ENCODE data around the gene IRS2.

DNA sequence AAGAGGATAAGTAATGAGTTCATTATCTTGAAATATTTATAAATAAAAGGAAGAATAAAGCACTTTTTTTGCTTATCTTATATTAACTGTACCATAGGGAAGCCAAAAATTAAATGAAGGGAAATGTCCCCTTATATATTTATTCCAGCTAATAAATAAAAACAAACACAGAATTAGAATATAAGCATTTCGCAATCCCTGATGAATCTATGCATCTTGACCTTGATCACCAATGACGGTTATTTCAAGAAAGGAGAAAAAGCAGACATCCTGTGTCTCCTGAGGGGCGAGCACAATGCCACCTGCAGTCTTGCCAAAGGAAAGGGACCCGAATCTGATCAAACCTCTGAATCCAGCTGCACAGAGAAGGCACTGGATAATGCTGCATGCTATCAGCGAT is 29.3 kb upstream of the IRS2 start:
- TF ChIP-seq, protein P1, sequence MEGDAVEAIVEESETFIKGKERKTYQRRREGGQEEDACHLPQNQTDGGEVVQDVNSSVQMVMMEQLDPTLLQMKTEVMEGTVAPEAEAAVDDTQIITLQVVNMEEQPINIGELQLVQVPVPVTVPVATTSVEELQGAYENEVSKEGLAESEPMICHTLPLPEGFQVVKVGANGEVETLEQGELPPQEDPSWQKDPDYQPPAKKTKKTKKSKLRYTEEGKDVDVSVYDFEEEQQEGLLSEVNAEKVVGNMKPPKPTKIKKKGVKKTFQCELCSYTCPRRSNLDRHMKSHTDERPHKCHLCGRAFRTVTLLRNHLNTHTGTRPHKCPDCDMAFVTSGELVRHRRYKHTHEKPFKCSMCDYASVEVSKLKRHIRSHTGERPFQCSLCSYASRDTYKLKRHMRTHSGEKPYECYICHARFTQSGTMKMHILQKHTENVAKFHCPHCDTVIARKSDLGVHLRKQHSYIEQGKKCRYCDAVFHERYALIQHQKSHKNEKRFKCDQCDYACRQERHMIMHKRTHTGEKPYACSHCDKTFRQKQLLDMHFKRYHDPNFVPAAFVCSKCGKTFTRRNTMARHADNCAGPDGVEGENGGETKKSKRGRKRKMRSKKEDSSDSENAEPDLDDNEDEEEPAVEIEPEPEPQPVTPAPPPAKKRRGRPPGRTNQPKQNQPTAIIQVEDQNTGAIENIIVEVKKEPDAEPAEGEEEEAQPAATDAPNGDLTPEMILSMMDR (IDR thresholded peaks at IDR 0.05; ENCODE audit: low read depth, low read length, missing input control): no peak
- TF ChIP-seq RAD21 (IDR thresholded peaks at IDR 0.05) (no peak), TAF1 (conservative IDR thresholded peaks at IDR 0.05) (no peak), GABPA (IDR thresholded peaks at IDR 0.05 in 1 of 2, conservative IDR thresholded peaks at IDR 0.05 in 1 of 2) (no peak), JUND (IDR thresholded peaks at IDR 0.05) (no peak), RXRA (IDR thresholded peaks at IDR 0.05) (no peak), FOXA1 (IDR thresholded peaks at IDR 0.05) (no peak), NR2F2 (IDR thresholded peaks at IDR 0.05) (no peak), HNF4A (conservative IDR thresholded peaks at IDR 0.05) (no peak), YY1 (IDR thresholded peaks at IDR 0.05) (no peak)
- TF ChIP-seq, protein P2, sequence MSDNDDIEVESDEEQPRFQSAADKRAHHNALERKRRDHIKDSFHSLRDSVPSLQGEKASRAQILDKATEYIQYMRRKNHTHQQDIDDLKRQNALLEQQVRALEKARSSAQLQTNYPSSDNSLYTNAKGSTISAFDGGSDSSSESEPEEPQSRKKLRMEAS (IDR thresholded peaks at IDR 0.05): no peak
- TF ChIP-seq, protein P3, sequence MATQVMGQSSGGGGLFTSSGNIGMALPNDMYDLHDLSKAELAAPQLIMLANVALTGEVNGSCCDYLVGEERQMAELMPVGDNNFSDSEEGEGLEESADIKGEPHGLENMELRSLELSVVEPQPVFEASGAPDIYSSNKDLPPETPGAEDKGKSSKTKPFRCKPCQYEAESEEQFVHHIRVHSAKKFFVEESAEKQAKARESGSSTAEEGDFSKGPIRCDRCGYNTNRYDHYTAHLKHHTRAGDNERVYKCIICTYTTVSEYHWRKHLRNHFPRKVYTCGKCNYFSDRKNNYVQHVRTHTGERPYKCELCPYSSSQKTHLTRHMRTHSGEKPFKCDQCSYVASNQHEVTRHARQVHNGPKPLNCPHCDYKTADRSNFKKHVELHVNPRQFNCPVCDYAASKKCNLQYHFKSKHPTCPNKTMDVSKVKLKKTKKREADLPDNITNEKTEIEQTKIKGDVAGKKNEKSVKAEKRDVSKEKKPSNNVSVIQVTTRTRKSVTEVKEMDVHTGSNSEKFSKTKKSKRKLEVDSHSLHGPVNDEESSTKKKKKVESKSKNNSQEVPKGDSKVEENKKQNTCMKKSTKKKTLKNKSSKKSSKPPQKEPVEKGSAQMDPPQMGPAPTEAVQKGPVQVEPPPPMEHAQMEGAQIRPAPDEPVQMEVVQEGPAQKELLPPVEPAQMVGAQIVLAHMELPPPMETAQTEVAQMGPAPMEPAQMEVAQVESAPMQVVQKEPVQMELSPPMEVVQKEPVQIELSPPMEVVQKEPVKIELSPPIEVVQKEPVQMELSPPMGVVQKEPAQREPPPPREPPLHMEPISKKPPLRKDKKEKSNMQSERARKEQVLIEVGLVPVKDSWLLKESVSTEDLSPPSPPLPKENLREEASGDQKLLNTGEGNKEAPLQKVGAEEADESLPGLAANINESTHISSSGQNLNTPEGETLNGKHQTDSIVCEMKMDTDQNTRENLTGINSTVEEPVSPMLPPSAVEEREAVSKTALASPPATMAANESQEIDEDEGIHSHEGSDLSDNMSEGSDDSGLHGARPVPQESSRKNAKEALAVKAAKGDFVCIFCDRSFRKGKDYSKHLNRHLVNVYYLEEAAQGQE (IDR thresholded peaks at IDR 0.05): no peak
- TF ChIP-seq, protein P4, sequence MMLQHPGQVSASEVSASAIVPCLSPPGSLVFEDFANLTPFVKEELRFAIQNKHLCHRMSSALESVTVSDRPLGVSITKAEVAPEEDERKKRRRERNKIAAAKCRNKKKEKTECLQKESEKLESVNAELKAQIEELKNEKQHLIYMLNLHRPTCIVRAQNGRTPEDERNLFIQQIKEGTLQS (IDR thresholded peaks at IDR 0.05): no peak
- TF ChIP-seq, protein P5, sequence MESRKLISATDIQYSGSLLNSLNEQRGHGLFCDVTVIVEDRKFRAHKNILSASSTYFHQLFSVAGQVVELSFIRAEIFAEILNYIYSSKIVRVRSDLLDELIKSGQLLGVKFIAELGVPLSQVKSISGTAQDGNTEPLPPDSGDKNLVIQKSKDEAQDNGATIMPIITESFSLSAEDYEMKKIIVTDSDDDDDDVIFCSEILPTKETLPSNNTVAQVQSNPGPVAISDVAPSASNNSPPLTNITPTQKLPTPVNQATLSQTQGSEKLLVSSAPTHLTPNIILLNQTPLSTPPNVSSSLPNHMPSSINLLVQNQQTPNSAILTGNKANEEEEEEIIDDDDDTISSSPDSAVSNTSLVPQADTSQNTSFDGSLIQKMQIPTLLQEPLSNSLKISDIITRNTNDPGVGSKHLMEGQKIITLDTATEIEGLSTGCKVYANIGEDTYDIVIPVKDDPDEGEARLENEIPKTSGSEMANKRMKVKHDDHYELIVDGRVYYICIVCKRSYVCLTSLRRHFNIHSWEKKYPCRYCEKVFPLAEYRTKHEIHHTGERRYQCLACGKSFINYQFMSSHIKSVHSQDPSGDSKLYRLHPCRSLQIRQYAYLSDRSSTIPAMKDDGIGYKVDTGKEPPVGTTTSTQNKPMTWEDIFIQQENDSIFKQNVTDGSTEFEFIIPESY (IDR thresholded peaks at IDR 0.05): no peak
